GM23338 (cell line): Measurements from ENCODE around the gene FOCAD.

Source experiments
- CREB1 ChIP-seq: fragments of 250-450 bp; sonication (Bioruptor Pico); IDR thresholded peaks from 2 replicates; pipeline ENCODE4 v1.5.0; 2020; ENCODE audit warnings: low read depth, mild to moderate bottlenecking, moderate library complexity
- CTCF ChIP-seq, 2 experiments: fragments of 200-600 bp in 1 of 2; sonication (generic) in 1 of 2; conservative IDR thresholded peaks; 2 replicates each; pipeline versions ENCODE4 v1.5.1 to v1.6.1; 2016 to 2017; ENCODE audit warnings: antibody characterized with exemption in 2 of 2, low read depth in 2 of 2, mild to moderate bottlenecking in 2 of 2, moderate library complexity in 1 of 2
- EZH2 ChIP-seq: fragments of 200-600 bp; sonication (generic); IDR thresholded peaks from one replicate; pipeline ENCODE4 v1.8.0; 2017; ENCODE audit warnings: antibody characterized with exemption, mild to moderate bottlenecking, low read depth; ENCODE audit not compliant: unreplicated experiment
- EZH2phosphoT487 ChIP-seq: fragments of 200-600 bp; sonication (generic); IDR thresholded peaks from one replicate; pipeline ENCODE4 v1.8.1; 2018; ENCODE audit warnings: antibody characterized with exemption; ENCODE audit not compliant: unreplicated experiment
- JUNB ChIP-seq: IDR thresholded peaks from one replicate; pipeline ENCODE4 v1.6.1; 2016; ENCODE audit warnings: antibody characterized with exemption; ENCODE audit not compliant: unreplicated experiment
- NANOG ChIP-seq: IDR thresholded peaks from 2 replicates; pipeline ENCODE4 v1.6.1; 2016; ENCODE audit warnings: antibody characterized with exemption, borderline replicate concordance
- POLR2AphosphoS5 ChIP-seq: IDR thresholded peaks from 2 replicates; pipeline ENCODE4 v1.6.1; 2016; ENCODE audit warnings: antibody characterized with exemption, low read depth
- REST ChIP-seq: IDR thresholded peaks from one replicate; pipeline ENCODE4 v1.6.1; 2018; ENCODE audit warnings: antibody characterized with exemption; ENCODE audit not compliant: unreplicated experiment
- STAT1 ChIP-seq: IDR thresholded peaks from one replicate; pipeline ENCODE4 v1.6.1; 2016; ENCODE audit warnings: antibody characterized with exemption; ENCODE audit not compliant: unreplicated experiment
- ZNF114 ChIP-seq: fragments of 250-450 bp; sonication (Bioruptor Pico); IDR thresholded peaks from 2 replicates; pipeline ENCODE4 v1.5.0; 2020; ENCODE audit warnings: mild to moderate bottlenecking, moderate library complexity
- TF ChIP-seq, protein P1 (sequence below): IDR thresholded peaks from 2 replicates; pipeline ENCODE4 v1.6.1; 2016; ENCODE audit warnings: antibody characterized with exemption

- TF ChIP-seq CTCF (conservative IDR thresholded peaks at IDR 0.05; ENCODE audit: low read depth in 2 of 2): peak in 1 of 2 experiments; percentile 28; a peak in 2 of 4 replicates
- no peak for TF ChIP-seq EZH2
- TF ChIP-seq CREB1 (CRISPR knock-in tag): no peak
- TF ChIP-seq JUNB: no peak
- TF ChIP-seq POLR2AphosphoS5: no peak
- TF ChIP-seq REST: no peak
- no peak for TF ChIP-seq EZH2phosphoT487
- TF ChIP-seq, protein P1, sequence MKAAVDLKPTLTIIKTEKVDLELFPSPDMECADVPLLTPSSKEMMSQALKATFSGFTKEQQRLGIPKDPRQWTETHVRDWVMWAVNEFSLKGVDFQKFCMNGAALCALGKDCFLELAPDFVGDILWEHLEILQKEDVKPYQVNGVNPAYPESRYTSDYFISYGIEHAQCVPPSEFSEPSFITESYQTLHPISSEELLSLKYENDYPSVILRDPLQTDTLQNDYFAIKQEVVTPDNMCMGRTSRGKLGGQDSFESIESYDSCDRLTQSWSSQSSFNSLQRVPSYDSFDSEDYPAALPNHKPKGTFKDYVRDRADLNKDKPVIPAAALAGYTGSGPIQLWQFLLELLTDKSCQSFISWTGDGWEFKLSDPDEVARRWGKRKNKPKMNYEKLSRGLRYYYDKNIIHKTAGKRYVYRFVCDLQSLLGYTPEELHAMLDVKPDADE: no peak
- TF ChIP-seq NANOG: no peak
- TF ChIP-seq STAT1: no peak
- TF ChIP-seq ZNF114 (CRISPR knock-in tag): no peak
Measured at GRCh38 chr9:21015129-21015815, 331.2 kb downstream of the FOCAD start.
